ENCODE measurements around the gene PDXP.
"Not testable (repeated sequence)": the region's sequence is repeated elsewhere in the genome, so short reads cannot be mapped to it uniquely, and the experiment has no call there.

The PDXP gene

DNA sequence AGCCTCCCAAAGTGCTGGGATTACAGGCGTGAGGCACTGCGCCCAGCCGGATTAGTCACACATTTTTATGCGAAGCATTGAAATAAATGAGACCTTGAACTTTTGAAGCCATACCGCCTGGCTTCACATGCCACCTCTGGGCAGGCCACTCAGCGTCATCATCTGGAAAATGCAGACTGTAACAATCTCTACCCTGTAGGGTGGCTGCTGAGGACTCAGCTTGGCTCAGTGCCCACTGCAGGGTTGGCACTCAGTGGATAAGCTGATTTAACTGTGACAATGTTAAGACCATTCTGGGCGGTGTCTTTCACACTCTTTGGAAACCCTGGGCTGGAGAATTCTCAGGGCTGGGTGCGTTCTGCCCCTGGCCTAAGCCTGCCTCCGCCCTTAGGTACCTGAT lies 10.6 kb upstream of the PDXP start:
- no peak overlapping the region for H3K4me3 ChIP-seq (replicated peaks; ENCODE audit: low read depth, low read length)
- TF ChIP-seq, protein P1, sequence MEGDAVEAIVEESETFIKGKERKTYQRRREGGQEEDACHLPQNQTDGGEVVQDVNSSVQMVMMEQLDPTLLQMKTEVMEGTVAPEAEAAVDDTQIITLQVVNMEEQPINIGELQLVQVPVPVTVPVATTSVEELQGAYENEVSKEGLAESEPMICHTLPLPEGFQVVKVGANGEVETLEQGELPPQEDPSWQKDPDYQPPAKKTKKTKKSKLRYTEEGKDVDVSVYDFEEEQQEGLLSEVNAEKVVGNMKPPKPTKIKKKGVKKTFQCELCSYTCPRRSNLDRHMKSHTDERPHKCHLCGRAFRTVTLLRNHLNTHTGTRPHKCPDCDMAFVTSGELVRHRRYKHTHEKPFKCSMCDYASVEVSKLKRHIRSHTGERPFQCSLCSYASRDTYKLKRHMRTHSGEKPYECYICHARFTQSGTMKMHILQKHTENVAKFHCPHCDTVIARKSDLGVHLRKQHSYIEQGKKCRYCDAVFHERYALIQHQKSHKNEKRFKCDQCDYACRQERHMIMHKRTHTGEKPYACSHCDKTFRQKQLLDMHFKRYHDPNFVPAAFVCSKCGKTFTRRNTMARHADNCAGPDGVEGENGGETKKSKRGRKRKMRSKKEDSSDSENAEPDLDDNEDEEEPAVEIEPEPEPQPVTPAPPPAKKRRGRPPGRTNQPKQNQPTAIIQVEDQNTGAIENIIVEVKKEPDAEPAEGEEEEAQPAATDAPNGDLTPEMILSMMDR (IDR thresholded peaks at IDR 0.05; ENCODE audit: low read depth, low read length, missing control alignments), result no peak
- no peak for DNase-seq (ENCODE audit: extremely low read depth, low read depth)

DNA sequence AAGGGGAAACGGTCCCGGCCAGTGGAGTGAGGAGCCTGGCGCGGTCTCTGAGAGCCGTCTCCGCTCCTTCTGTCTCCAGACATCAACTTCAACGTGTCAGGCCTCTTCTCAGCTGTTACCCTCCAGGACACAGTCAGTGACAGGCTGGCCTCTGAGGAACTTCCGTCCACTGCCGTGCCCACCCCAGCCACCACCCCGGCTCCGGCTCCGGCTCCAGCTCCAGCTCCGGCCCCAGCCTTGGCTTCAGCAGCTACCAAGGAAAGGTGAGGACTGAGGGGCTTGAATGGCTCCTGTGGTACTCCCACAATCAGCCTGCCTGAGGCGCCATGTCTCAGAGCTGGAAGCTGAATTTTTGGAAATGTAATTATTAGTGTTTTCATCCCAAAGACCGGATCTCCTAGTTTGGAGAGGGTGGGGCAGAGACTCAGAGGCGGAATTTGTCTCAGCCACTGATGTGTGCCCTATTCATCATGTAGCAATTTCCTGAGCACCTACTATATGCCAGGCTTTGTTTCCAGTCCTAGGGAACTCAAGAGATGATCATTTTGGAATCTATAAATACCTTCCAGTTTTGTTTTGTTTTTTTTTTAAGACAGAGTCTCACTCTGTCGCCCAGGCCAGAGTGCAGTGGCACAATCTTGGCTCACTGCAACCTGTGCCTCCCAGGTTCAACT lies 7.9 kb upstream of the PDXP start:
- TF ChIP-seq, protein P1 (IDR thresholded peaks at IDR 0.05; ENCODE audit: low read depth, low read length, missing control alignments), result no peak
- no peak overlapping the region for H3K4me3 ChIP-seq (replicated peaks; ENCODE audit: low read depth, low read length)
- DNase-seq (ENCODE audit: extremely low read depth, low read depth), result no peak

DNA sequence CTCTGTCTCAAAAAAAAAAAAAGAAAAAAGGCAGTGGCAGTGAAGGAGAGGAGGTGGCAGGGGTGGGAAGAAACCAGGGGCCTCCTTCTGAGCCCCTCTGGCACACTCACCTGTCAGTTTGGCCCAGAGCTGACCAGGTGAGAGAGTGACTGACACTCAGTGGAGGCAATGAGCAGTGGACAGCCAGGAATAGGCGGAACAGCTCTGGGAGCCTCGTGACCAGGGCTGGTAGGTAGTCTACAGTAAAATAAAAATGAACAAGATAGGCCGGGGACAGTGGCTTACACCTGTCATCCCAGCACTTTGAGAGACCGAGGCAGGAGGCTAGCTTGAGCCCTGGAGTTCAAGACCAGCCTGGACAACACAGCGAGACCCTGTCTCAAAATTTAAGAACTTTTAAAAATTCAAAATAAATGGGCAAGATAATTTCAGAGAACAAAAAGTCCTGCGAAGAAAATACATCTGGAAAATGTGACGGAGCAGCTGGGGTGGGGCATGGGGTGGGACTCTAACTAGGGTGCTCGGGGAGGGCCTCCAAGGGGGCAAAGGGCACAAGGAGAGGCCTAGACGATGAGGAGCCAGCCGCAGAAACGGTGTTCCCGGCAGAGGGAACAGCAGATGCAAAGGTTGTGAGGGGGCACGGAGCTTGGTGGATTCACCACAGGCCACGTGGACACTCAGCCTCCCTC lies 3.8 kb upstream of the PDXP start:
- TF ChIP-seq, protein P1 (IDR thresholded peaks at IDR 0.05; ENCODE audit: low read depth, low read length, missing control alignments), result no peak
- H3K4me3 ChIP-seq (replicated peaks; ENCODE audit: low read depth, low read length), result no peak overlapping the region
- DNase-seq (ENCODE audit: extremely low read depth, low read depth), result no peak

DNA sequence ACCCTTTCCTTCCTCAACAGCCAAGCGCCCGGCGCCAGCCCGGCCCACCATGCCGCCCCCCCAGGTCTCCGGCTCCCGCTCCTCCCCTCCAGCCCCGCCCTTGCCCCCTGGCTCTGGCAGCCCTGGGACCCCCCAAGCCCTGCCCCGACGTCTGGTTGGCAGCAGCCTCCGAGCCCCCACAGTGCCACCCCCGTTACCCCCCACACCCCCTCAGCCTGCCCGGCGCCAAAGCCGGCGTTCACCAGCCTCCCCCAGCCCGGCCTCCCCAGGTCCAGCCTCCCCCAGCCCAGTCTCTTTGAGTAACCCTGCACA lies 3.3 kb upstream of the PDXP start:
- no peak for DNase-seq (ENCODE audit: extremely low read depth, low read depth)
- TF ChIP-seq, protein P1 (IDR thresholded peaks at IDR 0.05; ENCODE audit: low read depth, low read length, missing control alignments), result no peak
- H3K4me3 ChIP-seq (replicated peaks; ENCODE audit: low read depth, low read length), result no peak overlapping the region

DNA sequence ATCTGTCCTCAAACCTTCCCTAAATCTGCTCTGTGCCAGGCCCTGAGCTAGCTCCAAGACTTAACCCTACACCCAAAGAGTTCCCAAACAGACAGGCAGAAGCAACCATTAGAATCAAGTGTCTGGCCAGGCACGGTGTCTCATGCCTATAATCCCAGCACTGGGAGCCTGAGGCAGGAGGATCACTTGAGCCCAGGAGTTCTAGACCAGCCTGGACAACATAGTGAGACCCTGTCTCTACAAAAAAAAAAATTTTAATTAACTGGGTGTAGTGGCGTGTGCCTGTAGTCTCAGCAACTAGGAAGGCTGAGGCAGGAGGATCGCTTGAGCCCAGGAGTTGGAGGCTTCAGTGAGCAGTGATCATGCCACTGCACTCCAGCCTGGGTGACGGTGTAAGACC lies 1.9 kb upstream of the PDXP start:
- H3K4me3 ChIP-seq (replicated peaks; ENCODE audit: low read depth, low read length); DNase-seq (ENCODE audit: extremely low read depth, low read depth): not testable (repeated sequence)

DNA sequence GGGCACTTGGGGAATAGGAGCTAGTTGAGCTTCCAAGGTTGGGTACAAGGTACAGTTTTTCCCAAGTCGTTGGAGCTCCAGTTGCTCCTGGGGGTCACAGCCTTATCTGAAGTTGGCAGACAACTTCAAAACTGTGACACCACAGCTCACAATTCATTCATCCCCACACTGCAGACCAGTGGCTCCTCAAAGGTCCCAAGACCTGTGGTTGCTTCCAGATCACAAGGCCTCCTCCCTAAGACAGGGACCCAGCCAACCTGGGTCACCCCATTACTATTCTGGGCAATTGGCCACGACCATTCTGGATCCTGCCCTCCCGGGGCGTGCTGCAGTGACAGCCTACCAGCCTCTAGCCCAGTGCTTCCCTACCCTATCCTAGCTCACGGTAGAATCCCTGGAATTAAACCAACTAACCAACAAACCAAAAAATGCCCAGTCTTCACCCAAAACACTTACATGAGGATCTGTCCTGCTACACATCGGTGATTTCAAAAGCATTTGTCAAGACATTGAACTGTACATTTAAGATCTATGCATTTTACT lies 862 bp upstream of the PDXP start:
- TF ChIP-seq, protein P1 (IDR thresholded peaks at IDR 0.05; ENCODE audit: low read depth, low read length, missing control alignments), result no peak
- DNase-seq (ENCODE audit: extremely low read depth, low read depth), result no peak
- peak overlapping the region; percentile 68 for H3K4me3 ChIP-seq (replicated peaks; ENCODE audit: low read depth, low read length)

DNA sequence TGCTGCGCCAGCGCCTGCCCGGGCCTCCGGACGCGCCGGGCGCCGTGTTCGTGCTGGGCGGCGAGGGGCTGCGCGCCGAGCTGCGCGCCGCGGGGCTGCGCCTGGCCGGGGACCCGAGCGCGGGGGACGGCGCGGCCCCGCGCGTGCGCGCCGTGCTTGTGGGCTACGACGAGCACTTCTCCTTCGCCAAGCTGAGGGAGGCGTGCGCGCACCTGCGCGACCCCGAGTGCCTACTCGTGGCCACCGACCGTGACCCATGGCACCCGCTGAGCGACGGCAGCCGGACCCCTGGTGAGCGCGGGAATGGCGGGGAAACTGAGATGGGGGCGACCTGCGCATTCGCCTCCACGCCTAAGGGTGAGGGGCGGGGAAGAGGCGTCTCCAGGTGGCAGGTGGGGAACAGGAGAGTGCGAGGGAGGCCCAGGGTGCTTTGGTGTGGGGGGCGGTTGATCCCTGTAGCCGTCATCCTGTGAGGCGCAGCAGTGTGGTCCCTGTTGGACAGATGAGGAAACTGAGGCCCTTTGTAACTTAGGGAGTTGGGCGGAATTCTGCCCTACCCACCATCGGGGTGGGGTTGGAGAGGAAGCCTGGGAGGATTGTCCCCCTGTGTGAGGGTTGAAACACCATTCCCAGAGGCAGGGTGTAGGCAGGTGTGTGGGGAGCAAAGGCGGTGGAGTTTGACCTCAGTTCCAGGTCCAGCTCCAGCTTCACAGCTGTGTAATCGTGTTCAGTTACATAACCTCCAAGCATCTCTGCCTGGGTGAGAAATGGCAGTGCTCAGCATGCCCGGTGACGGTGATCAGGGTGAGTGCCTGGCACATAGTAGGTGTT lies 758 bp downstream of the PDXP start:
- DNase-seq (ENCODE audit: extremely low read depth, low read depth), result no peak
- TF ChIP-seq, protein P1 (IDR thresholded peaks at IDR 0.05; ENCODE audit: low read depth, low read length, missing control alignments), result no peak
- peak overlapping the region; percentile 68 for H3K4me3 ChIP-seq (replicated peaks; ENCODE audit: low read depth, low read length)

All from HFF-Myc (cell line).